GM23338 (cell line): ENCODE data around the gene DNLZ. TPM values are rescaled to one million over a fixed set of nuclear protein-coding genes. Genes with fewer than 3 reads are reported as not detected.

Source experiments
- ATAC-seq: fragments of 200-7000 bp; cut with Tn5 transposase; 3 replicates; pipeline ENCODE4 v1.9.1; 2020
- DNase-seq: peaks from one replicate; pipeline ENCODE4 v3.0.0-alpha.2; 2015; ENCODE audit warnings: low spot score
- H2AFZ ChIP-seq: fragments of 200-600 bp; sonication (generic); 2 replicates; pipeline ENCODE4 v1.8.0; 2016; ENCODE audit warnings: antibody characterized with exemption, mild to moderate bottlenecking, moderate library complexity
- H3F3A ChIP-seq: fragments of 200-600 bp; sonication (generic); replicated peaks from 2 replicates; pipeline ENCODE4 v1.8.0; 2017; ENCODE audit warnings: antibody characterized with exemption, mixed run types, low read depth
- H3K27ac ChIP-seq: fragments of 200-600 bp; sonication (generic); 2 replicates; pipeline ENCODE4 v1.6.1; 2016; ENCODE audit warnings: low read depth
- H3K27me3 ChIP-seq: fragments of 200-600 bp; sonication (generic); 2 replicates; pipeline ENCODE4 v1.8.0; 2016; ENCODE audit warnings: mild to moderate bottlenecking, mixed run types, moderate library complexity; ENCODE audit not compliant: insufficient read depth
- H3K36me3 ChIP-seq: fragments of 200-600 bp; sonication (generic); 2 replicates; pipeline ENCODE4 v1.8.0; 2016; ENCODE audit warnings: mild to moderate bottlenecking; ENCODE audit not compliant: insufficient read depth
- H3K4me1 ChIP-seq: fragments of 200-600 bp; sonication (generic); 2 replicates; pipeline ENCODE4 v1.8.0; 2016; ENCODE audit warnings: mild to moderate bottlenecking, moderate library complexity; ENCODE audit not compliant: insufficient read depth
- H3K4me2 ChIP-seq: fragments of 200-600 bp; sonication (generic); 2 replicates; pipeline ENCODE4 v1.7.1; 2017; ENCODE audit warnings: mixed run types
- H3K4me3 ChIP-seq: fragments of 200-600 bp; sonication (generic); 2 replicates; pipeline ENCODE4 v1.6.1; 2016; ENCODE audit warnings: mixed run types
- H3K79me2 ChIP-seq: fragments of 200-600 bp; sonication (generic); replicated peaks from 2 replicates; pipeline ENCODE4 v1.8.0; 2017; ENCODE audit warnings: mild to moderate bottlenecking; ENCODE audit not compliant: insufficient read depth
- H3K9me2 ChIP-seq: fragments of 200-600 bp; sonication (generic); 2 replicates; pipeline ENCODE4 v1.8.0; 2017; ENCODE audit not compliant: insufficient read depth
- H4K20me1 ChIP-seq: fragments of 200-600 bp; sonication (generic); replicated peaks from 2 replicates; pipeline ENCODE4 v1.8.0; 2017; ENCODE audit warnings: mild to moderate bottlenecking; ENCODE audit not compliant: insufficient read depth
- H3K27ac Mint-ChIP-seq: 2 replicates; pipeline ENCODE4 v1.8.0; 2020; ENCODE audit warnings: inconsistent platforms, mild to moderate bottlenecking, moderate library complexity, mixed read lengths
- H3K27me3 Mint-ChIP-seq: 3 replicates; pipeline ENCODE4 v1.8.0; 2022; ENCODE audit warnings: low read depth, mild to moderate bottlenecking, moderate library complexity, mixed read lengths, inconsistent platforms; ENCODE audit not compliant: insufficient read depth, poor library complexity
- H3K36me3 Mint-ChIP-seq: 3 replicates; pipeline ENCODE4 v1.8.0; 2021; ENCODE audit warnings: low read depth, mild to moderate bottlenecking, inconsistent platforms, moderate library complexity, mixed read lengths
- H3K4me1 Mint-ChIP-seq: 3 replicates; pipeline ENCODE4 v1.8.0; 2020; ENCODE audit warnings: mild to moderate bottlenecking, inconsistent platforms, mixed read lengths
- H3K4me3 Mint-ChIP-seq: 3 replicates; pipeline ENCODE4 v1.8.0; 2021; ENCODE audit warnings: moderate library complexity, mild to moderate bottlenecking, inconsistent platforms, mixed read lengths
- H3K9me3 Mint-ChIP-seq: 3 replicates; pipeline ENCODE4 v1.8.0; 2020; ENCODE audit warnings: moderate library complexity, mild to moderate bottlenecking, inconsistent platforms, mixed read lengths
- CREB1 ChIP-seq: fragments of 250-450 bp; sonication (Bioruptor Pico); IDR thresholded peaks from 2 replicates; pipeline ENCODE4 v1.5.0; 2020; ENCODE audit warnings: low read depth, mild to moderate bottlenecking, moderate library complexity
- EZH2 ChIP-seq: fragments of 200-600 bp; sonication (generic); IDR thresholded peaks from one replicate; pipeline ENCODE4 v1.8.0; 2017; ENCODE audit warnings: antibody characterized with exemption, mild to moderate bottlenecking, low read depth; ENCODE audit not compliant: unreplicated experiment
- EZH2phosphoT487 ChIP-seq: fragments of 200-600 bp; sonication (generic); IDR thresholded peaks from one replicate; pipeline ENCODE4 v1.8.1; 2018; ENCODE audit warnings: antibody characterized with exemption; ENCODE audit not compliant: unreplicated experiment
- JUNB ChIP-seq: IDR thresholded peaks from one replicate; pipeline ENCODE4 v1.6.1; 2016; ENCODE audit warnings: antibody characterized with exemption; ENCODE audit not compliant: unreplicated experiment
- NANOG ChIP-seq: IDR thresholded peaks from 2 replicates; pipeline ENCODE4 v1.6.1; 2016; ENCODE audit warnings: antibody characterized with exemption, borderline replicate concordance
- POLR2AphosphoS5 ChIP-seq: IDR thresholded peaks from 2 replicates; pipeline ENCODE4 v1.6.1; 2016; ENCODE audit warnings: antibody characterized with exemption, low read depth
- STAT1 ChIP-seq: IDR thresholded peaks from one replicate; pipeline ENCODE4 v1.6.1; 2016; ENCODE audit warnings: antibody characterized with exemption; ENCODE audit not compliant: unreplicated experiment
- ZNF114 ChIP-seq: fragments of 250-450 bp; sonication (Bioruptor Pico); IDR thresholded peaks from 2 replicates; pipeline ENCODE4 v1.5.0; 2020; ENCODE audit warnings: mild to moderate bottlenecking, moderate library complexity
- ZNF331 ChIP-seq: fragments of 250-450 bp; sonication (Bioruptor Pico); IDR thresholded peaks from 2 replicates; pipeline ENCODE4 v1.5.0; 2020; ENCODE audit warnings: low read depth, mild to moderate bottlenecking, moderate library complexity
- ZNF462 ChIP-seq: fragments of 250-450 bp; sonication (Bioruptor Pico); IDR thresholded peaks from 2 replicates; pipeline ENCODE4 v1.5.0; 2020; ENCODE audit warnings: mild to moderate bottlenecking, moderate library complexity
- polyA plus RNA-seq: library from polyadenylated mRNA; unstranded; fragments of >200 nt; fragmentation: Nextera tagmentation; extraction: Ambion mirVana; gene quantifications from 2 replicates; pipeline ENCODE4 v1.2.1, GENCODE V29; 2016
- total RNA-seq: library from RNA; depleted of rRNA; stranded (reverse); fragments of >200 nt; shearing (Covaris generic); gene quantifications from 2 replicates; pipeline ENCODE4 v1.2.3, GENCODE V29; 2014
- TF ChIP-seq, protein P1 (sequence below): IDR thresholded peaks from one replicate; pipeline ENCODE4 v1.6.1; 2018; ENCODE audit warnings: antibody characterized with exemption; ENCODE audit not compliant: unreplicated experiment
- TF ChIP-seq, protein P2 (sequence below): IDR thresholded peaks from 2 replicates; pipeline ENCODE4 v1.6.1; 2016; ENCODE audit warnings: antibody characterized with exemption
- TF ChIP-seq, protein P3 (sequence below), 2 experiments: fragments of 200-600 bp in 1 of 2; sonication (generic) in 1 of 2; conservative IDR thresholded peaks; 2 replicates each; pipeline versions ENCODE4 v1.5.1 to v1.6.1; 2016 to 2017; ENCODE audit warnings: antibody characterized with exemption in 2 of 2, low read depth in 2 of 2, mild to moderate bottlenecking in 2 of 2, moderate library complexity in 1 of 2

Gene DNLZ
- total and polyA plus RNA-seq, 2 experiments from 2014 or later = 33.4 to 53.9 TPM

DNA sequence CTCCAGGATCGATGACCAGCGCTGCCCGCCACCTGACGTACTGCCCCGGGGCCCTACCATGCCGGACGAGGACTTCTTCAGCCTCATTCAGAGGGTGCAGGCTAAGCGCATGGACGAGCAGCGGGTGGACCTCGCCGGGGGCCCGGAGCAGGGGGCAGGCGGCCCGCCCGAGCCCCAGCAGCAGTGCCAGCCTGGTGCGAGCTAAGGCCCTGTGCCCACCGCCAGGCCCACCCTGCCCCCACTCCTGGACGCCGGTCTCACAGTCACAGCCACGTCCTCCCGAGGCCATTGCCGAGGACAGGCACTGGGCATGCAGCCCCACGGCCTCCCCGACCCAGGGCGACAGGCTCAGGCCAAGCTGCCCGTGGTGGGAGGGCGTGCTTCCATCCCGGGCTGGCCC lies 5.5 kb downstream of the DNLZ start:
- no peaks in the 10 kb centered on the region for H3K9me2 ChIP-seq
- TF ChIP-seq ZNF114 (no peak), ZNF462 (CRISPR knock-in tag) (no peak), EZH2phosphoT487 (no peak), CREB1 (CRISPR knock-in tag) (no peak), ZNF331 (CRISPR knock-in tag) (no peak), NANOG (no peak), JUNB (no peak), EZH2 (no peak), POLR2AphosphoS5 (no peak), STAT1 (no peak)
- TF ChIP-seq, protein P1, sequence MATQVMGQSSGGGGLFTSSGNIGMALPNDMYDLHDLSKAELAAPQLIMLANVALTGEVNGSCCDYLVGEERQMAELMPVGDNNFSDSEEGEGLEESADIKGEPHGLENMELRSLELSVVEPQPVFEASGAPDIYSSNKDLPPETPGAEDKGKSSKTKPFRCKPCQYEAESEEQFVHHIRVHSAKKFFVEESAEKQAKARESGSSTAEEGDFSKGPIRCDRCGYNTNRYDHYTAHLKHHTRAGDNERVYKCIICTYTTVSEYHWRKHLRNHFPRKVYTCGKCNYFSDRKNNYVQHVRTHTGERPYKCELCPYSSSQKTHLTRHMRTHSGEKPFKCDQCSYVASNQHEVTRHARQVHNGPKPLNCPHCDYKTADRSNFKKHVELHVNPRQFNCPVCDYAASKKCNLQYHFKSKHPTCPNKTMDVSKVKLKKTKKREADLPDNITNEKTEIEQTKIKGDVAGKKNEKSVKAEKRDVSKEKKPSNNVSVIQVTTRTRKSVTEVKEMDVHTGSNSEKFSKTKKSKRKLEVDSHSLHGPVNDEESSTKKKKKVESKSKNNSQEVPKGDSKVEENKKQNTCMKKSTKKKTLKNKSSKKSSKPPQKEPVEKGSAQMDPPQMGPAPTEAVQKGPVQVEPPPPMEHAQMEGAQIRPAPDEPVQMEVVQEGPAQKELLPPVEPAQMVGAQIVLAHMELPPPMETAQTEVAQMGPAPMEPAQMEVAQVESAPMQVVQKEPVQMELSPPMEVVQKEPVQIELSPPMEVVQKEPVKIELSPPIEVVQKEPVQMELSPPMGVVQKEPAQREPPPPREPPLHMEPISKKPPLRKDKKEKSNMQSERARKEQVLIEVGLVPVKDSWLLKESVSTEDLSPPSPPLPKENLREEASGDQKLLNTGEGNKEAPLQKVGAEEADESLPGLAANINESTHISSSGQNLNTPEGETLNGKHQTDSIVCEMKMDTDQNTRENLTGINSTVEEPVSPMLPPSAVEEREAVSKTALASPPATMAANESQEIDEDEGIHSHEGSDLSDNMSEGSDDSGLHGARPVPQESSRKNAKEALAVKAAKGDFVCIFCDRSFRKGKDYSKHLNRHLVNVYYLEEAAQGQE = no peak
- TF ChIP-seq, protein P2, sequence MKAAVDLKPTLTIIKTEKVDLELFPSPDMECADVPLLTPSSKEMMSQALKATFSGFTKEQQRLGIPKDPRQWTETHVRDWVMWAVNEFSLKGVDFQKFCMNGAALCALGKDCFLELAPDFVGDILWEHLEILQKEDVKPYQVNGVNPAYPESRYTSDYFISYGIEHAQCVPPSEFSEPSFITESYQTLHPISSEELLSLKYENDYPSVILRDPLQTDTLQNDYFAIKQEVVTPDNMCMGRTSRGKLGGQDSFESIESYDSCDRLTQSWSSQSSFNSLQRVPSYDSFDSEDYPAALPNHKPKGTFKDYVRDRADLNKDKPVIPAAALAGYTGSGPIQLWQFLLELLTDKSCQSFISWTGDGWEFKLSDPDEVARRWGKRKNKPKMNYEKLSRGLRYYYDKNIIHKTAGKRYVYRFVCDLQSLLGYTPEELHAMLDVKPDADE = no peak
- TF ChIP-seq, protein P3, sequence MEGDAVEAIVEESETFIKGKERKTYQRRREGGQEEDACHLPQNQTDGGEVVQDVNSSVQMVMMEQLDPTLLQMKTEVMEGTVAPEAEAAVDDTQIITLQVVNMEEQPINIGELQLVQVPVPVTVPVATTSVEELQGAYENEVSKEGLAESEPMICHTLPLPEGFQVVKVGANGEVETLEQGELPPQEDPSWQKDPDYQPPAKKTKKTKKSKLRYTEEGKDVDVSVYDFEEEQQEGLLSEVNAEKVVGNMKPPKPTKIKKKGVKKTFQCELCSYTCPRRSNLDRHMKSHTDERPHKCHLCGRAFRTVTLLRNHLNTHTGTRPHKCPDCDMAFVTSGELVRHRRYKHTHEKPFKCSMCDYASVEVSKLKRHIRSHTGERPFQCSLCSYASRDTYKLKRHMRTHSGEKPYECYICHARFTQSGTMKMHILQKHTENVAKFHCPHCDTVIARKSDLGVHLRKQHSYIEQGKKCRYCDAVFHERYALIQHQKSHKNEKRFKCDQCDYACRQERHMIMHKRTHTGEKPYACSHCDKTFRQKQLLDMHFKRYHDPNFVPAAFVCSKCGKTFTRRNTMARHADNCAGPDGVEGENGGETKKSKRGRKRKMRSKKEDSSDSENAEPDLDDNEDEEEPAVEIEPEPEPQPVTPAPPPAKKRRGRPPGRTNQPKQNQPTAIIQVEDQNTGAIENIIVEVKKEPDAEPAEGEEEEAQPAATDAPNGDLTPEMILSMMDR (conservative IDR thresholded peaks at IDR 0.05; ENCODE audit: low read depth in 2 of 2) = no peak
- Mint-ChIP-seq H3K27ac (no peak overlapping the region), H3K36me3 (no peaks in the 10 kb centered on the region), H3K27me3 (peaks cover 8% of the 10 kb centered on the region), H3K4me1 (peaks cover 6% of the 10 kb centered on the region; the same call in 1 of the 3 replicates), H3K4me3 (no peak overlapping the region), H3K9me3 (no peaks in the 10 kb centered on the region)
- H3K36me3 ChIP-seq = no peaks in the 10 kb centered on the region
- ATAC-seq = no peak
- H3K4me1 ChIP-seq = no peaks in the 10 kb centered on the region
- H3K79me2 ChIP-seq = no peaks in the 10 kb centered on the region
- H3F3A ChIP-seq = no peaks in the 10 kb centered on the region
- no peak overlapping the region for H3K27ac ChIP-seq
- H3K4me3 ChIP-seq = no peak overlapping the region
- DNase-seq = no peak
- H3K4me2 ChIP-seq = no peak overlapping the region
- no peaks in the 10 kb centered on the region for H3K27me3 ChIP-seq
- no peak overlapping the region for H2AFZ ChIP-seq
- H4K20me1 ChIP-seq = no peaks in the 10 kb centered on the region
